NB4 (cell line): Measurements from ENCODE around the gene LEMD1.

Experiments used
- DNase-seq: peaks from one replicate; pipeline ENCODE4 v3.0.0; 2010; ENCODE audit warnings: low read depth
- H3K4me3 ChIP-seq: one replicate; pipeline ENCODE4 v1.5.1; 2011; ENCODE audit warnings: mild to moderate bottlenecking, low read depth, low read length, moderate library complexity
- CTCF ChIP-seq: IDR thresholded peaks from one replicate; pipeline ENCODE4 v1.5.1; 2012; ENCODE audit warnings: low read depth, low read length
- MAX ChIP-seq: IDR thresholded peaks from 2 replicates; pipeline ENCODE4 v1.6.1; 2011; ENCODE audit warnings: low read depth, low read length
- MYC ChIP-seq: IDR thresholded peaks from 2 replicates; pipeline ENCODE4 v1.6.1; 2011; ENCODE audit warnings: low read depth, low read length
- POLR2A ChIP-seq: IDR thresholded peaks from 2 replicates; pipeline ENCODE4 v1.6.1; 2011; ENCODE audit warnings: mild to moderate bottlenecking; ENCODE audit not compliant: insufficient read length; ENCODE audit errors: extremely low read depth

Gene LEMD1

GRCh38 chr1:205374210-205375078 is 47.4 kb downstream of the LEMD1 start:
- TF ChIP-seq MAX, result no peak
- TF ChIP-seq POLR2A, result no peak
- TF ChIP-seq MYC, result no peak
- TF ChIP-seq CTCF, result no peak
- no peak for DNase-seq
- no peak overlapping the region for H3K4me3 ChIP-seq

GRCh38 chr1:205373798-205374175 is 48.1 kb downstream of the LEMD1 start:
- TF ChIP-seq CTCF, result no peak

GRCh38 chr1:205373022-205373797 is 48.6 kb downstream of the LEMD1 start:
- no peak overlapping the region for H3K4me3 ChIP-seq
- no peak for DNase-seq
- TF ChIP-seq MYC, result no peak
- no peak for TF ChIP-seq POLR2A
- no peak for TF ChIP-seq CTCF
- no peak for TF ChIP-seq MAX

More at GRCh38 chr1:205373798-205374175, 48.1 kb downstream of the LEMD1 start:
- DNase-seq, result no peak
- no peak overlapping the region for H3K4me3 ChIP-seq

GRCh38 chr1:205371871-205372660 is 49.8 kb downstream of the LEMD1 start:
- H3K4me3 ChIP-seq, result no peak overlapping the region
- DNase-seq, result no peak
- TF ChIP-seq MAX (no peak), MYC (no peak), CTCF (no peak), POLR2A (no peak)

- no peak overlapping the region for H3K4me3 ChIP-seq
- TF ChIP-seq MAX, result no peak
- no peak for TF ChIP-seq CTCF
- TF ChIP-seq MYC, result no peak
- no peak for TF ChIP-seq POLR2A
- DNase-seq, result no peak
Measured at GRCh38 chr1:205370780-205371179, 51.1 kb downstream of the LEMD1 start.
